Loucy (cell line): ENCODE results near the gene SUPT5H.

Source experiments
- H2AFZ ChIP-seq: fragments of 200-600 bp; sonication (generic); 2 replicates; pipeline ENCODE4 v1.6.0; 2016; ENCODE audit warnings: antibody characterized with exemption, mild to moderate bottlenecking, low read length, moderate library complexity
- H3F3A ChIP-seq: fragments of 200-600 bp; 2 replicates; pipeline ENCODE4 v1.6.0; 2016; ENCODE audit warnings: antibody characterized with exemption, low read depth, mild to moderate bottlenecking
- H3K27me3 ChIP-seq: fragments of 200-600 bp; sonication (generic); 2 replicates; pipeline ENCODE4 v1.6.1; 2014; ENCODE audit warnings: low read length, mild to moderate bottlenecking; ENCODE audit not compliant: insufficient read depth, poor library complexity, severe bottlenecking
- H3K36me3 ChIP-seq: fragments of 200-600 bp; sonication (generic); 2 replicates; pipeline ENCODE4 v1.6.1; 2016; ENCODE audit warnings: low read length; ENCODE audit not compliant: insufficient read depth
- H3K4me1 ChIP-seq: fragments of 200-600 bp; sonication (generic); 2 replicates; pipeline ENCODE4 v1.5.1; 2014; ENCODE audit warnings: low read length, mild to moderate bottlenecking; ENCODE audit not compliant: insufficient read depth, poor library complexity, severe bottlenecking
- H3K4me2 ChIP-seq: fragments of 200-600 bp; sonication (generic); 2 replicates; pipeline ENCODE4 v1.6.0; 2014; ENCODE audit warnings: antibody characterized with exemption, low read length, low read depth, mild to moderate bottlenecking; ENCODE audit not compliant: poor library complexity, severe bottlenecking
- H3K4me3 ChIP-seq: fragments of 200-600 bp; sonication (generic); 2 replicates; pipeline ENCODE4 v1.5.1; 2014; ENCODE audit warnings: low read length, mild to moderate bottlenecking, mixed read lengths; ENCODE audit not compliant: poor library complexity, severe bottlenecking
- H3K79me2 ChIP-seq: fragments of 200-600 bp; sonication (generic); 2 replicates; pipeline ENCODE4 v1.6.1; 2014; ENCODE audit warnings: low read length; ENCODE audit not compliant: insufficient read depth
- H3K9ac ChIP-seq: fragments of 200-600 bp; sonication (generic); 2 replicates; pipeline ENCODE4 v1.6.0; 2014; ENCODE audit warnings: mild to moderate bottlenecking, low read depth, low read length, moderate library complexity; ENCODE audit not compliant: poor library complexity, severe bottlenecking
- H3K9me2 ChIP-seq: fragments of 200-600 bp; sonication (generic); replicated peaks from 2 replicates; pipeline ENCODE4 v1.6.1; 2016; ENCODE audit warnings: low read depth, low read length, mixed read lengths
- H3K9me3 ChIP-seq: fragments of 200-600 bp; sonication (generic); 2 replicates; pipeline ENCODE4 v1.6.1; 2014; ENCODE audit warnings: mild to moderate bottlenecking, antibody characterized with exemption, low read length, low read depth; ENCODE audit not compliant: insufficient read depth
- H4K20me1 ChIP-seq: fragments of 200-600 bp; sonication (generic); 2 replicates; pipeline ENCODE4 v1.6.0; 2014; ENCODE audit warnings: antibody characterized with exemption, low read length, mild to moderate bottlenecking; ENCODE audit not compliant: insufficient read depth, poor library complexity, severe bottlenecking
- CTCF ChIP-seq: fragments of 200-600 bp; sonication (generic); conservative IDR thresholded peaks from 2 replicates; pipeline ENCODE4 v1.5.1; 2014; ENCODE audit warnings: mild to moderate bottlenecking, antibody characterized with exemption, low read length
- EZH2phosphoT487 ChIP-seq: fragments of 200-600 bp; IDR thresholded peaks from 2 replicates; pipeline ENCODE4 v1.6.1; 2018; ENCODE audit warnings: antibody characterized with exemption, mild to moderate bottlenecking, moderate library complexity, borderline replicate concordance

Gene SUPT5H

DNA sequence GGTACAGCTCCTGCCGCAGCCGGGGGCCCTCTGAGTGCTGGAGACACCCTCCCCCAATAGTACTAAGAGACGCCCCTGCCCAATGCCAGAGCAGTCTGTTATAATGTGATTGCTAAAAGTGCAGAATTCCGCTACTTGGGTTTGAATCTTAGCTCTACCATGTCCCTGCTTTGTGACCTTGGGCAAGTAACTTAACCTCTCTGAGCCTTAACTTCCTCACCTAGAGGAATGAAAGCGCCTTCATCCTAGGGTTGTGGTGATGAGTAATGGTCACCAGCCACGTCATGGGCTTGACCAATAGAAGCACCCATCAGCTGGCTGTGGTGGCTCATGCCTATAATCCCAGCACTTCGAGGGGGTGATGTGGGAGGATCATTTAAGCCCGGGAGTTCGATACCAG lies 26.4 kb upstream of the SUPT5H start:
- H3K9me3 ChIP-seq, result no peaks in the 10 kb centered on the region

DNA sequence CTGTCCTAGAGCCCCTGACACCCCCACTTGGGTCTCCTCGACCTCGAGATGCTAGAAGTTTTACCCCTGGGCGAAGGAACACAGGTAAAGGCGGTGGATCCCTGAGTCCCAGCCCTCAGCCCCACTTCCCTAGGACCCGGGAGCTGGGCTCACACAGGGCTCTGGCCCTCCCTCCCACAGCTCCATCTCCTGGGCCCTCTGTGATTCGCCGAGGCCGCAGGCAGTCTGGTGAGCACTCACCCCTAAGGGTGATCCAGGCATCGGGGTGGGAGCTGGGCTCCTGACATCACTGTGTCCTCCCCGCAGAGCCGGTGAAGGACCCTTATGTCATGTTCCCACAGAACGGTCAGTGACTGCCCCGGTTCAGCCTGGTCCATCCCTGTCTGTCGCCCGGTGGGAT lies 24.6 kb upstream of the SUPT5H start:
- Histone ChIP-seq H3F3A (no peaks in the 10 kb centered on the region), H3K9me3 (no peaks in the 10 kb centered on the region), H2AFZ (no peak overlapping the region), H3K4me2 (no peak overlapping the region), H3K79me2 (peaks cover 14% of the 10 kb centered on the region; the same call in 1 of the 2 replicates), H3K4me3 (no peak overlapping the region), H3K4me1 (peaks cover 5% of the 10 kb centered on the region), H3K9ac (no peak overlapping the region), H3K36me3 (peaks cover 19% of the 10 kb centered on the region; the same call in 1 of the 2 replicates), H3K27me3 (no peaks in the 10 kb centered on the region), H4K20me1 (peaks cover 8% of the 10 kb centered on the region), H3K9me2 (no peaks in the 10 kb centered on the region)
- TF ChIP-seq EZH2phosphoT487 (no peak), CTCF (no peak)

More for the DNA sequence above, 26.4 kb upstream of the SUPT5H start:
- Histone ChIP-seq H2AFZ (no peak overlapping the region), H4K20me1 (peaks cover 24% of the 10 kb centered on the region), H3K4me1 (peaks cover 16% of the 10 kb centered on the region), H3K9me2 (no peaks in the 10 kb centered on the region), H3K4me2 (no peak overlapping the region), H3K79me2 (peaks cover 32% of the 10 kb centered on the region), H3K4me3 (no peak overlapping the region), H3K27me3 (no peaks in the 10 kb centered on the region), H3K9ac (no peak overlapping the region), H3F3A (no peaks in the 10 kb centered on the region), H3K36me3 (peaks cover 14% of the 10 kb centered on the region; the same call in 1 of the 2 replicates)
- no peak for TF ChIP-seq CTCF
- TF ChIP-seq EZH2phosphoT487, result no peak

- Histone ChIP-seq H3K36me3 (peaks cover 19% of the 10 kb centered on the region; the same call in 1 of the 2 replicates), H3K9ac (no peak overlapping the region), H3F3A (no peaks in the 10 kb centered on the region), H3K4me1 (no peaks in the 10 kb centered on the region), H3K79me2 (peaks cover 2% of the 10 kb centered on the region; the same call in 1 of the 2 replicates), H3K9me3 (no peaks in the 10 kb centered on the region), H2AFZ (no peak overlapping the region), H3K4me3 (no peak overlapping the region), H3K4me2 (no peak overlapping the region), H3K27me3 (no peaks in the 10 kb centered on the region), H4K20me1 (peaks cover 1% of the 10 kb centered on the region), H3K9me2 (no peaks in the 10 kb centered on the region)
- TF ChIP-seq EZH2phosphoT487 (no peak), CTCF (no peak)
Observed at GRCh38 chr19:39422020-39422419, 23.4 kb upstream of the SUPT5H start.
